ENCODE data around the gene KRTAP5-8.
"Not testable (repeated sequence)": the region's sequence is repeated elsewhere in the genome, so short reads cannot be mapped to it uniquely, and the experiment has no call there.

The KRTAP5-8 gene

DNA sequence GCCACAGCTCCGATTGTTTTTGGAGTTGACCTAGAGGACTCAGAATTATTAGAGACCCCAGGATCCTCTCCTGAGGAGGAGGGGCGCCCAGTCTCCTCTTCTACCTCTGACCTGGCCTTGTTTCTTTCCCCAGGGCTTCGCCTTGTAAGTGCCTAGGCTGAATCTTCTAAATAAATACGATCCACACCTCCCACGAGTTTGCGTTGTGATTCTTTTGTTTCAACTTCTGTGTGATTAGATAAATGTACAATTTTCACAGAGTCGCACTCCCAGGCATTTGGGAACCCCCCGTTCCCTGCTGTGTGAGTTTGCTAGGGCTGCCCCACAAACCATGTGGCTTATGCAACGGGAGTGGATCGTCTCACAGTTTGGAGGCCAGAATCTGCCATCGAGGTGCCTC, 1.2 kb downstream of the KRTAP5-8 start:
- no peak overlapping the region for H3K4me3 ChIP-seq (ENCODE audit: low read depth, low read length)
- TF ChIP-seq, protein P1, sequence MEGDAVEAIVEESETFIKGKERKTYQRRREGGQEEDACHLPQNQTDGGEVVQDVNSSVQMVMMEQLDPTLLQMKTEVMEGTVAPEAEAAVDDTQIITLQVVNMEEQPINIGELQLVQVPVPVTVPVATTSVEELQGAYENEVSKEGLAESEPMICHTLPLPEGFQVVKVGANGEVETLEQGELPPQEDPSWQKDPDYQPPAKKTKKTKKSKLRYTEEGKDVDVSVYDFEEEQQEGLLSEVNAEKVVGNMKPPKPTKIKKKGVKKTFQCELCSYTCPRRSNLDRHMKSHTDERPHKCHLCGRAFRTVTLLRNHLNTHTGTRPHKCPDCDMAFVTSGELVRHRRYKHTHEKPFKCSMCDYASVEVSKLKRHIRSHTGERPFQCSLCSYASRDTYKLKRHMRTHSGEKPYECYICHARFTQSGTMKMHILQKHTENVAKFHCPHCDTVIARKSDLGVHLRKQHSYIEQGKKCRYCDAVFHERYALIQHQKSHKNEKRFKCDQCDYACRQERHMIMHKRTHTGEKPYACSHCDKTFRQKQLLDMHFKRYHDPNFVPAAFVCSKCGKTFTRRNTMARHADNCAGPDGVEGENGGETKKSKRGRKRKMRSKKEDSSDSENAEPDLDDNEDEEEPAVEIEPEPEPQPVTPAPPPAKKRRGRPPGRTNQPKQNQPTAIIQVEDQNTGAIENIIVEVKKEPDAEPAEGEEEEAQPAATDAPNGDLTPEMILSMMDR (IDR thresholded peaks at IDR 0.05; ENCODE audit: low read depth, low read length, missing control alignments) = no peak
- in situ Hi-C loops (cut with HindIII; ENCODE audit: low sequenced_read_pairs) = no loop called here
- no peak for DNase-seq (ENCODE audit: low read depth)

DNA sequence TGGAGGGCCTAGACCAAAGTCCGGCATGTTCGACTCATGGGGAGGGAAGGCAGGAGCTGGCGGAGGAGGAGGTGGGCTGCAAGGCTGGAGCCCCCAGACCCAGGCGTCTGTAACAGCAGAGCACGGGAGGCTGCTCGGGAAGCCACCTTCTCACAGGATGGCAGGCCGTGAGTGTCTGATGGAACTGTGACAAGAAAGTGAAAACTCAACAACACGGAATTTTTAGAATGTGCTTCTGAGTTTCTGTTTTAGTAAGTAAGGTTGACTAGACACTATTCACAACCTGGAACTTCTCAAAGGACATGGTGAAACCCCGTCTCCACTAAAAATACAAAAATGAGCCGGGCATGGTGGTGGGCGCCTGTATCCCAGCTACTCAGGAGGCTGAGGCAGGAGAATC, 2.1 kb downstream of the KRTAP5-8 start:
- in situ Hi-C loops (cut with HindIII; ENCODE audit: low sequenced_read_pairs) = not testable (repeated sequence)

DNA sequence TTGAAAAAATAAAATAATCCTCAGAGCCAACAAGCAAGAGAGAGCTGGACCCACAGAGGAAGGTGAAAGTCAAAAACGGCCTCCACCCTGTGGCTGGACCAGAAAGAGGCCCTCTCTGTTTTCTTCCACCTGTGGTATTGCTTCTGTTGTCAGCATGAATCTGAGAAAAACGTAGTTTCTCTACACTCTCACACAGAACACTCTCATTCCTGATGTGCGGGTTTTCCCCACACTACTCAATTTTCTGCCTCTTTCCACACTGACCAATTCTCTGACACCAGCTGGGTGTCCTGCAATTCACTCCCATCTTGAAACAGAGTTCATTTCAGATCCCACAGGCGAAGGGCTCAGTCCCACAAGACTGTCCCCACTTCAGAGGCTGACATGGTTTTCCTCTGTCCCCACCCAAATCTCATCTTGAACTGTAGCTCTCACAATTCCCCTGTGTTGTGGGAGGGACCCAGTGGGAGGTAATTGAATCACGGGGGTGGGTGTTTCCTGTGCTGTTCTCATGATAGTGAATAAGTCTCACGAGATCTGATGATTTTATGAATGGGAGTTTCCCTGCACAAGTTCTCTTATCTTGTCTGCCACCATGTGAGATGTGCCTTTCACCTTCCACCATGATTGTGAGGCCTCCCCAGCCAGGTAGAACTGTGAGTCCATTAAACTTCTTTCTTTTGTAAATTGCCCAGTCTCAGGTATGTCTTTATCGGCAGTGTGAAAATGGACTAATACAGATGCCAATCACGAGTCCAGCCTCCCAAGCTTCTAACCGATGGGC, 2.9 kb downstream of the KRTAP5-8 start:
- H3K4me3 ChIP-seq (ENCODE audit: low read depth, low read length); in situ Hi-C loops (cut with HindIII; ENCODE audit: low sequenced_read_pairs); DNase-seq (ENCODE audit: low read depth): not testable (repeated sequence)

More for the DNA sequence above, 2.1 kb downstream of the KRTAP5-8 start:
- DNase-seq (ENCODE audit: low read depth); H3K4me3 ChIP-seq (ENCODE audit: low read depth, low read length): not testable (repeated sequence)

GRCh38 chr11:71542382-71542781, 4.6 kb downstream of the KRTAP5-8 start:
- H3K4me3 ChIP-seq (ENCODE audit: low read depth, low read length) = no peak overlapping the region
- DNase-seq (ENCODE audit: low read depth) = no peak
- TF ChIP-seq, protein P1 (IDR thresholded peaks at IDR 0.05; ENCODE audit: low read depth, low read length, missing control alignments) = no peak
- in situ Hi-C loops (cut with HindIII; ENCODE audit: low sequenced_read_pairs) = no loop called here

- TF ChIP-seq, protein P1 (IDR thresholded peaks at IDR 0.05; ENCODE audit: low read depth, low read length, missing control alignments) = no peak
Measured at GRCh38 chr11:71542879-71543777, 5.3 kb downstream of the KRTAP5-8 start.

DNA sequence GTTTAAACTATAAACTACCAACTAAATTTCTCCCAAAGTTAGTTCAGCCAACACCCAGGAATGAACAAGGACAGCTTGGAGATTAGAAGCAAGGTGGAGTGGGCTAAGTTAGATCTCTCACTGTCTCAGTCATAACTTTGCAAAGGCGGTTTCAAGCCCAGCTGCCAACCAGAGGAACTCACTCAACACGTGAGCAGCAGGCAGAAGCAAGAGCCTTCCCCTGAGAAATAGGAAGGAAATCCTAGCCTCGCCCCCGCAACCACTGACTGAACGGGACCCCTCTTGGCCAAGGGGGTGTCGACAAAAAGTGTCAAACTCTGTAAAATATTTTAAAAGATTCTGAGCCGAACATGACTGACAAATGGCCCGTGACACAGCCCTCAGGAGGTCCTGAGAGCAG, 6.0 kb downstream of the KRTAP5-8 start:
- no peak overlapping the region for H3K4me3 ChIP-seq (ENCODE audit: low read depth, low read length)
- DNase-seq (ENCODE audit: low read depth) = no peak
- TF ChIP-seq, protein P1 (IDR thresholded peaks at IDR 0.05; ENCODE audit: low read depth, low read length, missing control alignments) = no peak
- in situ Hi-C loops (cut with HindIII; ENCODE audit: low sequenced_read_pairs) = no loop called here

More at GRCh38 chr11:71542879-71543777, 5.3 kb downstream of the KRTAP5-8 start:
- in situ Hi-C loops (cut with HindIII; ENCODE audit: low sequenced_read_pairs) = no loop called here
- DNase-seq (ENCODE audit: low read depth) = no peak
- no peak overlapping the region for H3K4me3 ChIP-seq (ENCODE audit: low read depth, low read length)

DNA sequence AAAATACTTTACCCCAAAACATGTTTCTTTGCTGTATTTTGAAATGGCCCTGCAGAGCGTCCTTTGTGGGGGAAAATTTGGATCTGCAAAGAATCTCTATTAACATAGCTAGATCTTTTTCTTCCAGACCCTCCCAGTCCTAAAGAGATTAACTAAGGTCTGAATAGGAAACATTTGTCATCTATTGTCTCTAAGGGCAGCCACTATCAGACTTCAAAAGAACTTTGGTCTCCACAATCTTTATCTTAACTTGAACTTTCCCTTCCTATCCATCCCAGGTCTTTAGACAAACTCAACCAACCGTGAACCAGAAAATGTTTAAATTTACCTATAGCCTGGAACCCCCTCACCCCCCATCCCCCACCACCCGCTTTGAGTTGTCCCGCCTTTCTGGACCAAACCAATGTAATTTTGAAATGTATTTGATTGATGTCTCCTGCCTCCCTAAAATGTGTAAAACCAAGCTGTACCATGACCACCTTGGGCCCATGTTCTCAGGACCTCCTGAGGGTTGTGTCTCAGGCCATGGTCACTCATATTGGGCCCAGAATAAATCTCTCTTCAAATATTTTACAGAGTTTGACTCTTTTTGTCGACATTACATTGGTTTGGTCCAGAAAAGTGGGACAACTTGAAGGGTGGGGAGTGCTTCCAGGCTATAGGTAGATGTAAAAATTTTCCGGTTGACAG, 6.8 kb downstream of the KRTAP5-8 start:
- no peak for DNase-seq (ENCODE audit: low read depth)
- TF ChIP-seq, protein P1 (IDR thresholded peaks at IDR 0.05; ENCODE audit: low read depth, low read length, missing control alignments) = no peak
- H3K4me3 ChIP-seq (ENCODE audit: low read depth, low read length) = no peak overlapping the region
- in situ Hi-C loops (cut with HindIII; ENCODE audit: low sequenced_read_pairs) = loop anchor here (5.0 kb wide), 1 partner anchor 37 kb away; no protein-coding TSS in a partner anchor

Measured in astrocyte of the cerebellum (primary cell).